ENCODE results near the gene GPBP1L1.

DNA sequence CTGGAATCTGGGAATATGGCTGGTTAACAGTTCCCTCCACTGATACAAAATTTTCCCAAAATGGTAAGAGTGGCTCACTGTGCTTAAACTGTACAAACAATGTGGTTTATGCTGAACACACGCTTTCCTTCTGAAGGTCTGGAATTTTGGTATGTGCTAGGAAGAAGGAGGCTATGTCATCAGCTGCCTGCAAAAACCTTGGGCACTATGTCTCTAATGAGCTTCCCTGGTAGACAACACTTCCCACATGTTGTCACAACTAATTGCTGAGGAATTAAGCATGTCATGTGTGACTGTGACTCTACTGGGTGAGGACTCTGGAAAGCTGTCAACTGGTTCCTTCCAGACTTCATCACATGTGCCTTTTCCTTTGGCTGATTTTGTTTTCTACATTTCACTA lies 34.9 kb upstream of the GPBP1L1 start:
- TF ChIP-seq, protein P1, sequence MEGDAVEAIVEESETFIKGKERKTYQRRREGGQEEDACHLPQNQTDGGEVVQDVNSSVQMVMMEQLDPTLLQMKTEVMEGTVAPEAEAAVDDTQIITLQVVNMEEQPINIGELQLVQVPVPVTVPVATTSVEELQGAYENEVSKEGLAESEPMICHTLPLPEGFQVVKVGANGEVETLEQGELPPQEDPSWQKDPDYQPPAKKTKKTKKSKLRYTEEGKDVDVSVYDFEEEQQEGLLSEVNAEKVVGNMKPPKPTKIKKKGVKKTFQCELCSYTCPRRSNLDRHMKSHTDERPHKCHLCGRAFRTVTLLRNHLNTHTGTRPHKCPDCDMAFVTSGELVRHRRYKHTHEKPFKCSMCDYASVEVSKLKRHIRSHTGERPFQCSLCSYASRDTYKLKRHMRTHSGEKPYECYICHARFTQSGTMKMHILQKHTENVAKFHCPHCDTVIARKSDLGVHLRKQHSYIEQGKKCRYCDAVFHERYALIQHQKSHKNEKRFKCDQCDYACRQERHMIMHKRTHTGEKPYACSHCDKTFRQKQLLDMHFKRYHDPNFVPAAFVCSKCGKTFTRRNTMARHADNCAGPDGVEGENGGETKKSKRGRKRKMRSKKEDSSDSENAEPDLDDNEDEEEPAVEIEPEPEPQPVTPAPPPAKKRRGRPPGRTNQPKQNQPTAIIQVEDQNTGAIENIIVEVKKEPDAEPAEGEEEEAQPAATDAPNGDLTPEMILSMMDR (IDR thresholded peaks at IDR 0.05), result no peak
- no peak for TF ChIP-seq POLR2A (IDR thresholded peaks at IDR 0.05)
